BJ (cell line): ENCODE results near the gene YOD1. TPM values are rescaled to one million over a fixed set of nuclear protein-coding genes. Genes with fewer than 3 reads are reported as not detected.

Experiments used
- CTCF ChIA-PET: fragments of 350-600 bp; formaldehyde crosslinking; extraction: SDS; loops from one replicate; lab custom pipeline; 2021; ENCODE audit warnings: antibody characterized with exemption, inconsistent platforms; lab: Yijun Ruan, JAX
- POLR2A ChIA-PET: fragments of 300-600 bp; sonication (Branson Sonifier 250); formaldehyde crosslinking; extraction: SDS; loops from one replicate; lab custom pipeline; 2021; ENCODE audit warnings: antibody characterized with exemption; lab: Charles Lee
- DNase-seq: peaks from one replicate; pipeline ENCODE4 v3.0.0-alpha.2; 2011; ENCODE audit warnings: low read depth
- H3K27me3 ChIP-seq: 2 replicates; pipeline ENCODE4 v1.6.0; 2011; ENCODE audit warnings: low read length; ENCODE audit not compliant: control insufficient read depth, insufficient read depth
- H3K36me3 ChIP-seq: 2 replicates; pipeline ENCODE4 v1.5.1; 2011; ENCODE audit warnings: low read length; ENCODE audit not compliant: control insufficient read depth, insufficient read depth
- H3K4me3 ChIP-seq: 2 replicates; pipeline ENCODE4 v1.5.1; 2011; ENCODE audit warnings: low read depth, mild to moderate bottlenecking, control low read depth, low read length
- polyA plus RNA-seq: library from polyadenylated mRNA; depleted of rRNA; stranded (reverse); fragments of >200 nt; gene quantifications from 2 replicates; pipeline ENCODE4 v1.2.3, GENCODE V29; 2011
- TF ChIP-seq, protein P1 (sequence below): IDR thresholded peaks from 2 replicates; pipeline ENCODE4 v1.5.1; 2011; ENCODE audit warnings: low read depth, mild to moderate bottlenecking, control low read depth, inconsistent platforms, low read length, moderate library complexity; ENCODE audit not compliant: insufficient read depth

Gene YOD1
- polyA plus RNA-seq, 1 experiment: 1.2 TPM

GRCh38 chr1:207084701-207085180 lies 33.7 kb upstream of the YOD1 start:
- Histone ChIP-seq H3K4me3 (no peak overlapping the region), H3K36me3 (no peaks in the 10 kb centered on the region), H3K27me3 (no peaks in the 10 kb centered on the region; the same call in 1 of the 2 replicates)
- POLR2A ChIA-PET: no interaction called here
- DNase-seq: no peak
- CTCF ChIA-PET: interaction anchor here (0.7 to 3.0 kb wide), 12 partner anchors 9 to 417 kb away, joined by 3 to 14 read pairs (median 4); no protein-coding TSS in a partner anchor
- TF ChIP-seq, protein P1, sequence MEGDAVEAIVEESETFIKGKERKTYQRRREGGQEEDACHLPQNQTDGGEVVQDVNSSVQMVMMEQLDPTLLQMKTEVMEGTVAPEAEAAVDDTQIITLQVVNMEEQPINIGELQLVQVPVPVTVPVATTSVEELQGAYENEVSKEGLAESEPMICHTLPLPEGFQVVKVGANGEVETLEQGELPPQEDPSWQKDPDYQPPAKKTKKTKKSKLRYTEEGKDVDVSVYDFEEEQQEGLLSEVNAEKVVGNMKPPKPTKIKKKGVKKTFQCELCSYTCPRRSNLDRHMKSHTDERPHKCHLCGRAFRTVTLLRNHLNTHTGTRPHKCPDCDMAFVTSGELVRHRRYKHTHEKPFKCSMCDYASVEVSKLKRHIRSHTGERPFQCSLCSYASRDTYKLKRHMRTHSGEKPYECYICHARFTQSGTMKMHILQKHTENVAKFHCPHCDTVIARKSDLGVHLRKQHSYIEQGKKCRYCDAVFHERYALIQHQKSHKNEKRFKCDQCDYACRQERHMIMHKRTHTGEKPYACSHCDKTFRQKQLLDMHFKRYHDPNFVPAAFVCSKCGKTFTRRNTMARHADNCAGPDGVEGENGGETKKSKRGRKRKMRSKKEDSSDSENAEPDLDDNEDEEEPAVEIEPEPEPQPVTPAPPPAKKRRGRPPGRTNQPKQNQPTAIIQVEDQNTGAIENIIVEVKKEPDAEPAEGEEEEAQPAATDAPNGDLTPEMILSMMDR: peak; percentile 58

DNA sequence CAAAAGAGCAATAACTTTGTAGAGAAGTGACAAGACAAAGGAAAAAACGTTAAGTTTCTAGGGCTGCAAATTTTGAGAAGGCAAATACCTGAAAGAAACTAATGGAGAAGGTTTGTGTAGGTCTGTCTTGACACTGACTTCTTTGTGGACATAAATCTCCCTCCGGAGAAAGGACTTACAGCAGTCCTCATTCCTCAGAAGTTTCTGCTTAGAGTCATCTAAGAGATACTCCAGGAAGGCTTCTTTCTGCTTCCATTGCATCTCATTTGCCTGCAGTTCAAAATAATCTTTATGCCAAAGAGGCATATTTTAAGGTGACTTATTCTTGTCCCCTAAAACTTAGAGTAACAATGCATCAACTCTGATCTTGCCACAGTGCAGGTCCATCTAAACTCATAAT lies 33.2 kb upstream of the YOD1 start:
- ChIA-PET POLR2A (no interaction called here), CTCF (interaction anchor here (0.6 to 3.0 kb wide), 15 partner anchors 9 to 591 kb away, joined by 3 to 14 read pairs (median 3); no protein-coding TSS in a partner anchor)
- DNase-seq: no peak

DNA sequence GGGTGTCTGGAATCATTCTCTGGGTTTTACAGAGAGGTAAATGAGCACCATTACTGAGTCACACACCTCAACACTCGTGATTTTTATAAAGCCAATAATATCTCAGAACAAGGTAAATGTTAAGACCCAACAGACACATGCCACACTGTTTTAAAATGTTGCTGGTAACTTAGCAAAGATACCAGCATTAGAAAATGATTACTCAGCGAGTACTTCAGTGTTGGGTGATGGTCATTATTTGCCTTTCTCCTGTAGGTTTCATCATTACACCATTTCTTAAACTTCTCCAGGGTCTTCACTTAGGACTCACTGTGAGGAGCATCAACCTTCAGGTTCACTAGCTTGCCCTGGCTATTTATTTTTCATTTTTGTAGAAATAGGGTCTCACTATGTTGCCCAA lies 30.8 kb upstream of the YOD1 start:
- no peak for DNase-seq
- ChIA-PET CTCF (interaction anchor here (0.9 to 2.4 kb wide), 2 partner anchors 323 to 418 kb away, joined by 4 to 9 read pairs; no protein-coding TSS in a partner anchor), POLR2A (no interaction called here)
- Histone ChIP-seq H3K27me3 (no peaks in the 10 kb centered on the region; the same call in 1 of the 2 replicates), H3K36me3 (no peaks in the 10 kb centered on the region), H3K4me3 (no peak overlapping the region)
- TF ChIP-seq, protein P1: no peak

More for the DNA sequence above, 33.2 kb upstream of the YOD1 start:
- Histone ChIP-seq H3K4me3 (no peak overlapping the region), H3K36me3 (no peaks in the 10 kb centered on the region), H3K27me3 (no peaks in the 10 kb centered on the region; the same call in 1 of the 2 replicates)
- TF ChIP-seq, protein P1: no peak

DNA sequence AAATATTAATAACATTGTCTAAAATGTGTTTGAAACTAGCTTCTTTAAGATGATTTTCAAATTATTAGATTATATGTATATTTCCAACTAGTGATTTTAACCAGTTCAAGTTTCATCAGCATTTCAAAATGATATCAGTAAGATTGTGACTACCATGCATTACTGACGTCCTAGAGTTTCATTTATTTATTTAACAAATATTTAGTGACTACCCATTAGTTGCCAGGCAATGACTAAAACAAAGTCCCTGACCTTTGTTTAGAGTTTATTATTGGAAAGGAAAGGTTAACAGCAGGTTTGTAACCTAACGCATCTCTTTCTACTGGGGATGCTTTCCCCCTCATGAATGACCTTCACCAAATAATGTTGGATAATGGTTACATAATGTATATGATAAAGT lies 30.1 kb upstream of the YOD1 start:
- H3K4me3 ChIP-seq: no peak overlapping the region
- no peak for DNase-seq
- no peaks in the 10 kb centered on the region for H3K36me3 ChIP-seq
- no peaks in the 10 kb centered on the region; the same call in 1 of the 2 replicates for H3K27me3 ChIP-seq
- TF ChIP-seq, protein P1: no peak
- POLR2A ChIA-PET: no interaction called here
- CTCF ChIA-PET: interaction anchor here (1.1 to 2.4 kb wide), 5 partner anchors 165 to 539 kb away, joined by 3 to 9 read pairs (median 6); no protein-coding TSS in a partner anchor

DNA sequence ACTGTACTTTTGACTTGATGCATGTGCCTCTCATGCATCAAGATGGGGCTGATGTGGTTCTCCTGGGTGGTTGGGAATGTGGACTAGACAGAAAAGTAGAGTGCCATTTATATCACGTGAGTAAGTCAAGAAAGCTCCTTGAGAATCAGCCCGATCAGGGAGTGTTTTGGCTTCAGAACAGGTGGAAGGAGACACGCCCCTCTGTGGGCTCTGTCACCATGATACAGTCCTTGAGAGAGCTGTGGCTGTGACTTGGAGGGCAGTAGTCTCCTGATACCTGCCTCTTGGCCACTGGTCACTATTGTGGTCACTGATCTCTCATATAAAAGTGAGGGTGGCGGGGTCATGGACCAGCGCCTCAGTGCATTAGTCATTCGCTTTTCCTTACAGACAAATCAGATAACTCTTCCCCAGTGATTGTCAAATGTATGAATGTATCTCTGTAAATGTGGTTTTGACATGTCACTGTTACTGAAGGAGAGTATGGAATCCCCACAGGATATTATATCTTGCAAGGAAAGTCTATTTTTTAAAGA lies 28.8 kb upstream of the YOD1 start:
- Histone ChIP-seq H3K4me3 (no peak overlapping the region), H3K36me3 (no peaks in the 10 kb centered on the region), H3K27me3 (no peaks in the 10 kb centered on the region; the same call in 1 of the 2 replicates)
- ChIA-PET POLR2A (no interaction called here), CTCF (interaction anchor here (1.2 to 2.4 kb wide), 7 partner anchors 74 to 540 kb away, joined by 3 to 9 read pairs (median 6); no protein-coding TSS in a partner anchor)
- DNase-seq: no peak
- TF ChIP-seq, protein P1: no peak
